ENCODE results near the gene WNT8B. TPM values are rescaled to one million over a fixed set of nuclear protein-coding genes. Genes with fewer than 3 reads are reported as not detected.
A peak's percentile ranks its signal among the peaks of the same experiment; 100 is the strongest.

WNT8B gene
- total RNA-seq, 1 donor from 2014 or later, result not detected

DNA sequence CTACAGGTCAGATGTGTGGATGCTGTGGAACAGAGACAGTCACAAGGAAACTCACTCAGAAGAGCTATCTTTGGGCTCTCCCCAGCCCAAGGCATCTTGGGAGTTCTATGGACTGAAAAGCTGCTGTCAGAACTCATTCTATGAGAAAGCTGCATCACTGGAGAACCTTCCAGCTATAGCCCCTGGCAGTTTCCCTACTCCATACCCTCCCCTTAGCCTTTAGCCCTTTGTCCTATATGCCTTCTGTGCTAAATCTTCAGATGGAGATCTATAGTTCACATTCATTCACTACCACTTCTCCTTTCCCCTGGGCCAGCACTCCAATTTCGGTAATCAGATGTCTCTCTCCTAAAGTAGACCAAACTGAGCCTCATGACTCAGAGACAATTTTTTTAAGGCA lies 6.9 kb downstream of the WNT8B start:
- TF ChIP-seq, protein P1, sequence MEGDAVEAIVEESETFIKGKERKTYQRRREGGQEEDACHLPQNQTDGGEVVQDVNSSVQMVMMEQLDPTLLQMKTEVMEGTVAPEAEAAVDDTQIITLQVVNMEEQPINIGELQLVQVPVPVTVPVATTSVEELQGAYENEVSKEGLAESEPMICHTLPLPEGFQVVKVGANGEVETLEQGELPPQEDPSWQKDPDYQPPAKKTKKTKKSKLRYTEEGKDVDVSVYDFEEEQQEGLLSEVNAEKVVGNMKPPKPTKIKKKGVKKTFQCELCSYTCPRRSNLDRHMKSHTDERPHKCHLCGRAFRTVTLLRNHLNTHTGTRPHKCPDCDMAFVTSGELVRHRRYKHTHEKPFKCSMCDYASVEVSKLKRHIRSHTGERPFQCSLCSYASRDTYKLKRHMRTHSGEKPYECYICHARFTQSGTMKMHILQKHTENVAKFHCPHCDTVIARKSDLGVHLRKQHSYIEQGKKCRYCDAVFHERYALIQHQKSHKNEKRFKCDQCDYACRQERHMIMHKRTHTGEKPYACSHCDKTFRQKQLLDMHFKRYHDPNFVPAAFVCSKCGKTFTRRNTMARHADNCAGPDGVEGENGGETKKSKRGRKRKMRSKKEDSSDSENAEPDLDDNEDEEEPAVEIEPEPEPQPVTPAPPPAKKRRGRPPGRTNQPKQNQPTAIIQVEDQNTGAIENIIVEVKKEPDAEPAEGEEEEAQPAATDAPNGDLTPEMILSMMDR (conservative IDR thresholded peaks at IDR 0.05; ENCODE audit: low read depth, low read length), result no peak
- no peak overlapping the region for H3K4me3 ChIP-seq (ENCODE audit: low read depth, low read length)
- no peak for DNase-seq (ENCODE audit: low read depth)

DNA sequence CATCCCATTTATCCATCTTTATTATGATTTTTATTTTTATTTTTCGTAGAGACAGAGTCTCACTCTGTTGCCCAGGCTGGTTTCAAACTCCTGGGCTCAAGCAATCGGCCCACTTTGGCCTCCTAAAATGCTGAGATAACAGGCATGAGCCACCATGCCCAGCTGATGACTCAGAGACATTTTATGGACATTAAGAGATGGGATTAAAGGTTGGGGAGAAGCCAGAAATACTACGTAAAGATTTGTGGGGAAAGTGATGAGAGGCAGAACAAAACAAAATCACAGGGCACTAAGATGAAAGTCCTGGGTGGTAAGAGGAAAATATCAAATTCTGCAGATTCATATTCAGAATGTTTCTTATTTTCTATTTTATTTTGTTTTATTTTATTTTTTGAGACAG lies 7.6 kb downstream of the WNT8B start:
- TF ChIP-seq, protein P1 (conservative IDR thresholded peaks at IDR 0.05; ENCODE audit: low read depth, low read length), result no peak
- H3K4me3 ChIP-seq (ENCODE audit: low read depth, low read length), result no peak overlapping the region
- no peak for DNase-seq (ENCODE audit: low read depth)

DNA sequence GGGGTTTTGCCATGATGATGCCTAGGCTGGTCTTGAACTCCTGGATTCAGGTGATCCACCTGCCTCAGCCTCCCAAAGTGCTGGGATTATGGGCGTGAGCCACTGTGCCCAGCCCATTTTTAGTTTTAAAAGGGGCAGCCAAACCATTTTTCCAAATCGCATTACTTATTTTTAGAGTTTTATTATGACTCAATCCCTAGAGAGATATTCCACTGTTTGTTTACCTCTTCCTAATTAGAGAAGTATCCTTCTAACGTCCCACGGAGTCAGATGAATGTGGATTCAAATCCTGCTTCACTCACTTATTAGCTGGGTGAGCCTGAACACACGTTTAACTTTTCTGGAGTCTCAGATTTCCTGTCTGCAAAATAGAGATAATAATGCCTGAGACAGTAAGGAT lies 15.2 kb downstream of the WNT8B start:
- DNase-seq (ENCODE audit: low read depth), result no peak
- TF ChIP-seq, protein P1 (conservative IDR thresholded peaks at IDR 0.05; ENCODE audit: low read depth, low read length), result no peak
- H3K4me3 ChIP-seq (ENCODE audit: low read depth, low read length), result no peak overlapping the region

DNA sequence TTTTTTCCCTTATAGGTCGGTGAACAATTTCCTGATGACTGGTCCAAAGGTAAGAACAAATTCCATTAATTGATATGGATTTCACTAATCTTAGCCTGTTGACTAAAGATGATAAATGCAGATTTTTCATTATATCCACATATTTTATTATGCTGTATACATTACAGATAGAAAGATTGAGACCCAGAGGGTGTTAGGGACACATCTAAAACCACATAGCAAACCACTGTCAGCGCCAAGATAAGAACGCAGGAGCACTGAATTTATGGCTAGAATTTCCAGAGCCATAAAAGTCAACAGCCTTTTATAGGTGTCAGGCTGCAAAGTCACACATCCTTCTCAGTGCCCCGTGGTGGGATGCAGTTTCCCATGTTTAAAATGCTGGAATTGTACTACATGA lies 16.2 kb downstream of the WNT8B start:
- TF ChIP-seq, protein P1 (conservative IDR thresholded peaks at IDR 0.05; ENCODE audit: low read depth, low read length), result no peak
- H3K4me3 ChIP-seq (ENCODE audit: low read depth, low read length), result no peak overlapping the region

DNA sequence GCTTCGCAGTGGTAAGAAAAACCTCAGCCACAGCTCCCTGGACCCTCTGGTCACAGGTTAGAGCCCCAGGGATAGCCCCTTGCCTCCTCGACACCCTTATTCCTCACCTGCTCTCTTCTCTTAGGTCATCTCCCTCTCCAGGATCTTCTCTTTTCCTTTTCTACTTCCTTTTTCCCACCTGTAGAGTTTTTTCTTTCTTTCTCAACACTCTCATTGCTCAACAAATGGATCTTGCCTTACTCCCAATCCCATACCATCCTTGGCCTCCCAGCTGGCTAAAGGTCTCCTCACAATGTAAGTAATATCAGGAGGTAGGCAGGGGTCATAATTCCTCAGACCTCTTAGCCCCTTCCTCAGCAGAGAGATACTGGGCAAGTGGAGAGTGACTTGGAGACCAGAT lies 17.2 kb downstream of the WNT8B start:
- TF ChIP-seq, protein P1 (conservative IDR thresholded peaks at IDR 0.05; ENCODE audit: low read depth, low read length), result no peak
- H3K4me3 ChIP-seq (ENCODE audit: low read depth, low read length), result no peak overlapping the region
- DNase-seq (ENCODE audit: low read depth), result no peak

More for the DNA sequence above, 16.2 kb downstream of the WNT8B start:
- DNase-seq (ENCODE audit: low read depth), result no peak

DNA sequence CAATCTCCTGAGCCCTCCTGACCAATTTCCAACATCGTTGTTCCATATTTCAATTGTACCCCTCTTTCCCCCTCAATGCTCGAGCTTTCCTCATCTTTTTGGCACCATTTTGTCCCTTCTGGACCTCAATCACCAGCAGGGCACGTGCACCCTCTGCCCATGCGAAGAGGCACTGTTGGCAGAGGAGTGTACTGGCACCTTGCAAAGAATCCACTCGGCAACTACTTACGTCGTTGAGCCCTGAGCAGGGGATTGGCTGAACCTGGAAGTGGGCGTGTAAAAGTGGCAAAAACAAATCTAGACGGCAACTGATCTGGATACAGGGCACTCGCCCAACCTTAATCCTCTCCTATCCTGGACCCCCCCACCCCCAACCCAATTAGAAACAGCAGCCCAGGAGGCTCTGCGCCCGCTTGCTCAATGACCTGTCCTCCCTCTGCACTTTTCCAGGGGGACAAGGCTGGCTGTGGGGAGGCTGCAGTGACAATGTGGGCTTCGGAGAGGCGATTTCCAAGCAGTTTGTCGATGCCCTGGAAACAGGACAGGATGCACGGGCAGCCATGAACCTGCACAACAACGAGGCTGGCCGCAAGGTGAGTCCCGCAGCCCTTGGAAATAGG lies 18.8 kb downstream of the WNT8B start:
- DNase-seq (ENCODE audit: low read depth), result peak; percentile 50
- TF ChIP-seq, protein P1 (conservative IDR thresholded peaks at IDR 0.05; ENCODE audit: low read depth, low read length), result peak; percentile 4
- H3K4me3 ChIP-seq (ENCODE audit: low read depth, low read length), result peak overlapping the region; percentile 48

DNA sequence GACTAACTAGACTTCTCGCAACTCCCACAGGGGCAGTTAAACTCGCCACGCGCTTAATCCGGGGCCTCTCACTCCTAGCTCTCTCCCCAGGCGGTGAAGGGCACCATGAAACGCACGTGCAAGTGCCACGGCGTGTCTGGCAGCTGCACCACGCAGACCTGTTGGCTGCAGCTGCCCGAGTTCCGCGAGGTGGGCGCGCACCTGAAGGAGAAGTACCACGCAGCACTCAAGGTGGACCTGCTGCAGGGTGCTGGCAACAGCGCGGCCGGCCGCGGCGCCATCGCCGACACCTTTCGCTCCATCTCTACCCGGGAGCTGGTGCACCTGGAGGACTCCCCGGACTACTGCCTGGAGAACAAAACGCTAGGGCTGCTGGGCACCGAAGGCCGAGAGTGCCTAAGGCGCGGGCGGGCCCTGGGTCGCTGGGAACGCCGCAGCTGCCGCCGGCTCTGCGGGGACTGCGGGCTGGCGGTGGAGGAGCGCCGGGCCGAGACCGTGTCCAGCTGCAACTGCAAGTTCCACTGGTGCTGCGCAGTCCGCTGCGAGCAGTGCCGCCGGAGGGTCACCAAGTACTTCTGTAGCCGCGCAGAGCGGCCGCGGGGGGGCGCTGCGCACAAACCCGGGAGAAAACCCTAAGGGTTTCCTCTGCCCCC lies 19.5 kb downstream of the WNT8B start:
- peak overlapping the region; percentile 48 for H3K4me3 ChIP-seq (ENCODE audit: low read depth, low read length)
- DNase-seq (ENCODE audit: low read depth), result no peak
- TF ChIP-seq, protein P1 (conservative IDR thresholded peaks at IDR 0.05; ENCODE audit: low read depth, low read length), result peak; percentile 92

Measured in epithelial cell of proximal tubule (primary cell).